Activated naive CD8-positive, alpha-beta T cell treated with anti-CD3 and anti-CD28 coated beads for 36 hours (primary cell): ENCODE measurements around the gene PACSIN1. TPM values are rescaled to one million over a fixed set of nuclear protein-coding genes. Genes with fewer than 3 reads are reported as not detected.
A peak's percentile ranks its signal among the peaks of the same experiment; 100 is the strongest.

Experiments
- DNase-seq: peaks from one replicate; pipeline ENCODE4 v3.0.0; 2021
- H3K27ac Mint-ChIP-seq: one replicate; pipeline ENCODE4 v1.8.0; 2022; ENCODE audit warnings: mild to moderate bottlenecking, moderate library complexity, mixed read lengths
- H3K27me3 Mint-ChIP-seq: one replicate; pipeline ENCODE4 v1.8.0; 2022; ENCODE audit warnings: mild to moderate bottlenecking, mixed read lengths
- H3K36me3 Mint-ChIP-seq: one replicate; pipeline ENCODE4 v1.8.0; 2021; ENCODE audit warnings: mild to moderate bottlenecking, mixed read lengths
- H3K4me1 Mint-ChIP-seq: one replicate; pipeline ENCODE4 v1.8.0; 2021; ENCODE audit warnings: mixed read lengths
- H3K4me3 Mint-ChIP-seq: one replicate; pipeline ENCODE4 v1.8.0; 2022; ENCODE audit warnings: mild to moderate bottlenecking, moderate library complexity, mixed read lengths
- H3K9me3 Mint-ChIP-seq: one replicate; pipeline ENCODE4 v1.8.0; 2022; ENCODE audit warnings: mixed read lengths
- total RNA-seq, 2 experiments: library from RNA; stranded (reverse); gene quantifications; one replicate each; pipeline ENCODE4 v1.2.3, GENCODE V29; 2021

The PACSIN1 gene
- total RNA-seq, 2 experiments from 2014 or later = 0.19 to 0.28 TPM

DNA sequence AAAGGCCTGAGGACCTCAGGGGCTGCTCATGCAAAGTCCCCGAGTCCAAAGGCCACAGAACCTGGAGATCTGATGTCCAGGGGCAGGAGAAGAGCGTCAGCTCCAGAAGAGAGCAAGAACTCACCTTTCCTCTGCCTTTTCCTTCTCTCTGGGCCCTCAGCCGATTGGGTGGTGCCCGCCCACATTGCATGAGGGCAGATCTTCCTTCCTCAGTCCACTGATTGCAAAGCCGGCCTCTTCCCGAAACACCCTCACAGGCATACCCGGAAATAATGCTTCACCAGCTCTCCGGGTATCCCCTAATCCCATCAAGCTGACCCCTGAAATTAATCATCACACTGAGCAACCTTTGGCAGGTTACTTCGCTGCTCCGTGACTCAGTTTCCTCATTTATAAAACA lies 56.9 kb downstream of the PACSIN1 start:
- H3K36me3 Mint-ChIP-seq = no peaks in the 10 kb centered on the region
- H3K27me3 Mint-ChIP-seq = no peaks in the 10 kb centered on the region
- DNase-seq = no peak

DNA sequence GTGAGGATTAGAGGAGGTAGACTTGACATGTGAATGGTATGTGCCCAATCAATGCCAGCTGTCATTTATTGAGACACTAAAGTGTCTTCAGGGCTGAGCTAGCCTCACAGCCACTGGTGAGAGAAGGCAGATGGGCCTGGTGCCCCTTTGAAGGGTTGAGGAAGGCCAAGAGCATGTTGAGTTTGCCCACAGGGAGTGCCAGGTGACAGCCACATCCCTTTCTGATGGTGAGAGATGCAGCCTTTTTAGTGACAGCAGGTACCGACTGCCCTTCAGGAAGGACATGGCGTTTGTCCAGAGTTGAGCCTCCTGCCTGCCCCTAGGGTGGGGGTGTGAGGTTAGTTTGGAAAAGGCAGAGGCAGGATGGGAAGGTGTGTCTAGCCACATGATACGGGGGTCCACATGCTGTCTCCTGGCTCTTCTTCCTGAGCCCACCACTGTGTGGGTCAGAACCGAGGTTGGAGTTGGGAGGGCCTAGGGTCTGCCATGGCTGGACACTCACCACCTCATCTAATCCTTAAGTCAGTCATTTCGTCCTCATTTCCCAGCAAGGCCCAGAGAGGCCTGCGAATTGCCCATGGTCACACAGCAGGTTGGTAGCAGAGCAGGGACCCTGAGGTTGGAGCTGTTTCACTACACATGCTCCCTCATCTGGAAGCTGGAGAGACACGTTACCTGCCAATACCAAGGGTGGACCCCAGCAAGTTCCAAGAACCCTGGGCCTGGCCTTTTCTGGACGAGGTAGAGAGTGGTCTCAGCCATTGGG lies 57.7 kb downstream of the PACSIN1 start:
- Mint-ChIP-seq H3K36me3 (no peaks in the 10 kb centered on the region), H3K4me1 (peaks cover 1% of the 10 kb centered on the region), H3K27ac (no peak overlapping the region), H3K9me3 (no peaks in the 10 kb centered on the region), H3K4me3 (no peak overlapping the region), H3K27me3 (no peaks in the 10 kb centered on the region)
- no peak for DNase-seq

More for the DNA sequence above, 56.9 kb downstream of the PACSIN1 start:
- Mint-ChIP-seq H3K9me3 (no peaks in the 10 kb centered on the region), H3K4me3 (no peak overlapping the region), H3K27ac (no peak overlapping the region), H3K4me1 (peaks cover 1% of the 10 kb centered on the region)

DNA sequence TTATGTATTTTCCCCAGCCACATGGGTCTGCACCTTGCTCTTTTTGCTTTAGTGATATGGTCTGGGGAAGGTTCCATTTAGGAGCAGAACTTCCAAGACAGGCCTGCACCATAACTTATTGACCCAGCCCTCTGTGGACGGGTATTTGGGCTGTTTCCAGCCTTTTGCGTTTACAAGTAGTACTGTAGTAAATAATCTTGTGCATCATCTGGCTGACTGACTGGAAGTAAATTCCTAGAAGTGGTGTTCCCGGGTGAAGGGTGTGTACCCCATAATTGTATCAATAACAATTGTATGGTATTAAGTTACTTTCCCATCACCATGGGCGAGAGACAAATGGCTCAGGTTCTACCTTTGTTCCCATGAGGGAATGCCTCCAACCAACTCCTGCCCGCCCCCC lies 58.6 kb downstream of the PACSIN1 start:
- Mint-ChIP-seq H3K27ac (no peak overlapping the region), H3K36me3 (no peaks in the 10 kb centered on the region), H3K27me3 (no peaks in the 10 kb centered on the region), H3K4me1 (peaks cover 1% of the 10 kb centered on the region), H3K4me3 (no peak overlapping the region), H3K9me3 (no peaks in the 10 kb centered on the region)
- DNase-seq = no peak

DNA sequence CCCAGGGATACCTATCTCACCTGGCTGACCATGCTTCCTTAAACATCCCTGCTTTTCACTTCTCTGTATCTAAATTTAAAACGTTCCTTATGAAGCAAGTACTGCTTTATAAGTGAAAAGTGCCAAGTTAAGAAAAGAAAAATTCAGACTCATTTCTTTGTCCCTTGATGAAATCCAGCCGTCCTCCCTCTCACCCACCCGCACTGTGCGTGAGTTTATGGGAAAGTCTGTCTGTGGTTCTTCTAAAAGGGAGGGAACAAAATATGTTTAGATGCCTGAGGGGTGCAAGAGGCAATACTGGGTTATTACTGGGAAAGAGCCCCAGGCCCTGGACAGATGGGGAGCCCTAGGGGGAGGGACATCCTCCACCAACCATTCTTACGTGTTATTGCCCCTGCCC lies 59.1 kb downstream of the PACSIN1 start:
- no peak for DNase-seq
- Mint-ChIP-seq H3K27ac (no peak overlapping the region), H3K27me3 (no peaks in the 10 kb centered on the region), H3K4me3 (no peak overlapping the region), H3K9me3 (no peaks in the 10 kb centered on the region), H3K4me1 (peaks cover 1% of the 10 kb centered on the region), H3K36me3 (no peaks in the 10 kb centered on the region)

DNA sequence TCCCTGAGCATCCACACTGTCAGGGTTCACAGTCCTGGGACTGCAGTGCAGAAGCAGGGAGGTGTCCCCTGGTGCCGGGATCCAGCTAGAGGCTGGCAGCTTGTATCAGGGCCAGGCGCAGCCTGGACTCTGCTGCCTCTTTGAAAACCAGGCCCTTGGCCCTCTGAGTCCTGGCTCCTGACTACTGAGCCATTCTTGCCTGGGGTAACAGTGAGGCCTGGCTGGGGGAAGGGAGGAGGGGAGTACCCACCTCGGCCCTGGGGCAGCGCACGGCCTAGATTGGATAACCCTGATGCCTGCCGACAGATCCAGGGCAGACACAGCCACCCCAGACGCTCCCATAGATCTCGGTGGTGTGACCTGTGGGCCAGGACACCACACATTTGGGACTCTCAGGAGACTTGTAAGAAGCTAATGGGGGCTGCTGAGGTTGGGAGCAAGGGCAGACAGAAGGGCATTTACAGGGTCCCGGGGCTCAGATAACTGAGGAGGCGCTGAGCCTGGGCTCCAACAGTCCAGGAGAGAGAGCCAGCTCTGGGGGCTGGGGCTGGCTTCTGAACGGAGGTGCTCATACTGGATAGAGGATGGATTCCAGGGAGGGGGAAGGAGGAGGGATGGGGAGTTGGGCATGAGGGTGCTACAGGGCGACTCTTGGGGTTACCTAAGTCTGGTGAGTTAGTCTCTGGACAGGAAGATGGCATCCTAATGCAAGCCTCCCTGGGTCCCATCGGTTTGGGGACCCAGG lies 59.7 kb downstream of the PACSIN1 start:
- Mint-ChIP-seq H3K9me3 (no peaks in the 10 kb centered on the region), H3K27me3 (no peaks in the 10 kb centered on the region), H3K27ac (no peak overlapping the region), H3K4me1 (peaks cover 1% of the 10 kb centered on the region), H3K4me3 (no peak overlapping the region), H3K36me3 (no peaks in the 10 kb centered on the region)
- no peak for DNase-seq

DNA sequence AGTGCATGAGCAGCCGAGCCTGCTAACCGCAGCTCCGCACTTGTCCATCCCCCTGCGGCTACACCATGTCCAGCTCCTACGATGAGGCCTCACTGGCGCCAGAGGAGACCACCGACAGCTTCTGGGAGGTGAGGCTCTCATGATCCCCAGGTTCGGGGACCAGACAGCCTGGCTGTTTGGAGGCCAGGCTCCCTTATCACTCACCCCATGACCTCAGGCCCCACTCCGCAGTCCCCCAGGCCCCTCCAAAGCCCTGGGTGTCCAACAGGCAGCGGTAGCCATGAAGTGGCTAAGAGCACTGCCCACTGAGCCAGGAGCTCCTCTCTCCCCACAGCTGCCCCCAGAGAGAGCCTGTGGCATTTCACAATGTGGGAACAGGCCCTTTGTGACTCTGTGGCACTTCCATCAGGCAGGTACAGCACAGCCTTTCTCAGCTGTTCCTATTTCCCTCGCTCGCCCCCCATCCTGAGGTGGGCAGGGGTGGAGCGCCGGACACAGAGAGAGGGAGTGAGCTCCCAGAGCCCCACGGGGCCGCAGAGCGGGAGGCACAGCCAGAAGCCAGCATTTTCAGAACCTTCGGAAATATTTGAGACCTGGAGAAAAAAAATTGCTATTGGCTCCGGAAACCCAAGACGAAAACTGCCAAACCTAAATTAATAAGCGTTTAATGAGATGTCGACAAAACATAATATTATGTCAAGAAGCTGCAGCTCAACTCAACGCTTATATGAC lies 60.5 kb downstream of the PACSIN1 start:
- peaks cover 1% of the 10 kb centered on the region for H3K4me1 Mint-ChIP-seq
- no peaks in the 10 kb centered on the region for H3K36me3 Mint-ChIP-seq
- H3K9me3 Mint-ChIP-seq = no peaks in the 10 kb centered on the region
- H3K4me3 Mint-ChIP-seq = no peak overlapping the region
- H3K27ac Mint-ChIP-seq = no peak overlapping the region
- no peaks in the 10 kb centered on the region for H3K27me3 Mint-ChIP-seq
- DNase-seq = no peak

DNA sequence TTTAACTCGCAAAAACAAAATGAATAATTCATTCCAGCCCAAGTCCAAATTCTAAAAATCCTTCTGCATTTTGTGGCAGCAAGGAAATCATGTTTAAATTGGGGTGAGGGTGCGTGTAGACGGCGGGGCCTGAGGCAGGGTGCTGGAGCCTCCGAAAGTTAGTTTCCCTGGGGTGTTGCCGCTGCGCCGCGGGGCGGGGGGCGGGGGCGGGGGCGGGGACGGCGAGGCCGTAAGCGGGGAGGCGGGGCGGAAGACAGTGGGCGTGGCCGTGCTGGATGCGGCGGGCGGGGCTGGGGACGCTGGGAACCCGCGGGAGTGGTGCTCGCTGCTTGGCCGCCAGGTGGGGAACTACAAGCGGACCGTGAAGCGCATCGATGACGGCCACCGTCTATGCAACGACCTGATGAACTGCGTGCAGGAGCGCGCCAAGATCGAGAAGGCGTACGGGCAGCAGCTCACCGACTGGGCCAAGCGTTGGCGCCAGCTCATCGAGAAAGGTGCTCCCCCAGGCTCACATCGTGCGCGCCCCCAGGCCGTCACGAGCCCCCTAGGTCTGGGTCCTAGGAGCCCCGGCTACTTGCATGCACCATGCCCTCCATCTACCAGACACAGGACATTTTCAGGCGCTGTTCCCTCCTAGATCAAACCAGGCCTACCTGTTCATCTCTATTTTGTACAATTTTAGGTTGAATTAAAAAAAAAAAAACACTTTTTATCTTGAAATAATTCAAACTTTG lies 61.3 kb downstream of the PACSIN1 start:
- Mint-ChIP-seq H3K27me3 (no peaks in the 10 kb centered on the region), H3K4me3 (no peak overlapping the region), H3K4me1 (peaks cover 1% of the 10 kb centered on the region), H3K9me3 (no peaks in the 10 kb centered on the region), H3K27ac (peak overlapping the region; percentile 26), H3K36me3 (no peaks in the 10 kb centered on the region)
- peak; percentile 95 for DNase-seq

DNA sequence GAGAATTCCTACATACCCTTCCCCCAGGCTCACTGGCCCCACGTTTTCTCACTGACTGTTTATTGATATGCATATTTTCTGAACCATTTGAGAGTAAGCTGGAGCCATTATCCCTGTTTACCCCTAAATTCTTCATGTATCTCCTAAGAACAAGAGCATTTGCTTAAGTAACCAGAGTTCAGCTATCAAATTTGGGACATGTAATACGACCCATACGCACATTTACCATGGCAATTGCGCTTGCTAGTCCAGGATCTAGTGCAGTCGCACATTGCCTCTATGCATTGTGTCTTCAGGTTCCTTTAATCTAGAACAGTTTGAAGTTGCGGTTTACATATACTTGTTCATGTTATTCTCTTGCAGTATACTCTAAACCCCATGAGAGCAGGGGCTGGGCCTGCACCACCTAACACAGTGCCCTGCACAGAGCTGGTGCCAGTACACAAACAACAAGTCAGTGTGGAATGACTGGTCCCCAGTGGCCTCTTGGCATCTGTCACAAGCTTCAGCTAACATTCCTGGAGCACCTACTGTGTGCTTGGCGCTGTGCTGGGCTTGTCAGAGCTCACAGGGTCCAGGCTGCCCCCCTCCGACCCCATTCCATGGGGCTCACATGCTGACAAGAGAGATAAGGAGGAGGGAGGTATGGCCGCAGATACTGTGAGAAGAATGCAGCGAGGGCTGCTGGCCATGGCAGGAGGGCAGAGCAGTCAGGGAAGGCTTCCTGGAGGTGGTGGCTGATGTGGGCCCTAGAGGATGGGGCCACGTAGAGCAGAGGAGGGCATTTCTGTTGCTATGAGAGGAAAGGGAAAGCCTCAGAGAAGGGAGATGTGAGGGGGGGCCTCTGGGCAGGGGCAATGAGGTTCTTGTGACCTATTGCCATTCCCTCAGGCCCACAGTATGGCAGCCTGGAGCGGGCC lies 62.1 kb downstream of the PACSIN1 start:
- Mint-ChIP-seq H3K4me3 (no peak overlapping the region), H3K9me3 (no peaks in the 10 kb centered on the region), H3K27me3 (no peaks in the 10 kb centered on the region), H3K4me1 (peaks cover 1% of the 10 kb centered on the region), H3K36me3 (no peaks in the 10 kb centered on the region), H3K27ac (no peak overlapping the region)
- DNase-seq = no peak

DNA sequence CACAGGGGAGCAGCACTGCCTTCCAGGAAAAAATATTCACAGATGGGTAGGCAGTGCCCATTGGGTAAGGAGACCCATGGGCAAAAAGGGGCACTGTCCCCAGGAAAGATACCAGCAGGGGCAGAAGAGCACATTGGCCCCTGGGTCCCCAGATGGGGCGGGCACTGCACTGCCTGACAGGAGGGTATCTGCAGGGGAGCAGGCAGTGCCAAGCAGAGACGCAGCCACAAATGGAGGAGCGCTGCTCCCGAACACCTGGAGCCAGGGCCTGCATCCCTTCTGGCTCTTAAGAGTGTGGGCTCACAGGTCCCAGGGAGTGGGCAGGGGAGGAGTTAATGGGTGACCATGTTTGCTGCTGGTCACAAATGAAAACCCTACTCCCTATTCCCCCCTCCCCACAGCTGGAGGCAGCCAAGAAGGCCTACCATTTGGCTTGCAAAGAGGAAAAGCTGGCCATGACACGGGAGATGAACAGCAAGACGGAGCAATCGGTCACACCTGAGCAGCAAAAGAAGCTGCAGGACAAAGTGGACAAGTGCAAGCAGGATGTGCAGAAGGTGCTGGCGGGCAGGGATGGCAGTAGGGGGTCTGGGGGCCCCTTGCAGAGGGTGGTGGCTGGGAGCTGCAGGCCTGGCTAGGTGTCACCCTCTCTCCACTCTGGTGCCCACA lies 63.3 kb downstream of the PACSIN1 start:
- H3K27ac Mint-ChIP-seq = no peak overlapping the region
- no peaks in the 10 kb centered on the region for H3K27me3 Mint-ChIP-seq
- no peak overlapping the region for H3K4me3 Mint-ChIP-seq
- no peaks in the 10 kb centered on the region for H3K36me3 Mint-ChIP-seq
- no peak for DNase-seq
- H3K4me1 Mint-ChIP-seq = peaks cover 1% of the 10 kb centered on the region
- no peaks in the 10 kb centered on the region for H3K9me3 Mint-ChIP-seq

DNA sequence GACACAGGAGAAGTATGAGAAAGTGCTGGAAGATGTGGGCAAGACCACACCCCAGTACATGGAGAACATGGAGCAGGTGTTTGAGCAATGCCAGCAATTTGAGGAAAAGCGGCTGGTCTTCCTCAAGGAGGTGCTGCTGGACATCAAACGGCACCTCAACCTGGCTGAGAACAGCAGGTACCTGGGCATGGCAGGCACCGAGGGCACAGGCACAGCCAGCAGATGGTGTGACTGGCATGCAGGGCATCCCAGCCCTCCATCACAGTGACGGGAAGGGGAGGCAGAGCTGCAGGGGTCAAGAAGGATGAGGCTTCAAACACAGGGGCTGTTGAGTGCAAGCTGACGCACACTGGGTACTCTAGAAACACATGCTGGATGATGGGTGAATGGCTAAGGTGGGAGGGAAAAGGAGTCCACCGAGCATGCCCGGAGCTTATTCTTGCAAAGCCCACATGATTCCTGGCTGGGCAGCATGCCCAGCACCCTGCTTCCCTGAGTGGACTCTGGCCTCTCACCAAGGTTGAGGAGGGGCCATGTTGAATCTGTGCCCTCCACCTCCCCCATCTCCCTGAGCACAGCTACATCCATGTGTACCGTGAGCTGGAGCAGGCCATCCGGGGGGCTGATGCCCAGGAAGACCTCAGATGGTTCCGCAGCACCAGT lies 63.9 kb downstream of the PACSIN1 start:
- Mint-ChIP-seq H3K27me3 (no peaks in the 10 kb centered on the region), H3K9me3 (no peaks in the 10 kb centered on the region)

DNA sequence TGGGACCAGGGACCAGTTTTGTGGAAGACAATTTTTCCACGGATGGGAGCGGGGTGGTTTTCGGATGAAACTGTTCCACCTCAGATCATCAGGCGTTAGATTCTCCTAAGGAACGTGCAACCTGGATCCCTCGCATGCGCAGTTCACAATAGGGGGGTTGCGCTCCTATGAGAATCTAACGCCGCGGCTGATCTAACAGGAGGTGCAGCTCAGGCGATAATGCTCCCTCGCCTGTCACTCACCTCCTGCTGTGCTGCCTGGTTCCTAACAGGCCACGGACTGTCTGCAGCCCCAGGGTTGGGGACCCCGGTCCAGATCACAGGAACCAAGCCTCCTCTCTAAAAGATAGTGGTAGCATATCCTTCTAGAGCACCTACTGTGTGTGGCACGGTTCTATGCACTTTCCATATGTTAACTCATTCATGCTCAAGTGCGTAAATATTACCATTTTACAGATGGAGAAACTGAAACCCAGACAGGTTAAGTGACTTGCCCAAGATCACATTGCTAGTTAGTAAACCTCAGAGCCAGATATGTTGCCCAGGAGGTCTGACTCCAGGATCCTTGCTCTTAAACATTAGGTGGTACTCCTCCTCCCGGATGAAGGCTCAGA lies 65.0 kb downstream of the PACSIN1 start:
- no peak overlapping the region for H3K27ac Mint-ChIP-seq
- H3K36me3 Mint-ChIP-seq = no peaks in the 10 kb centered on the region
- H3K4me1 Mint-ChIP-seq = peaks cover 1% of the 10 kb centered on the region
- no peak overlapping the region for H3K4me3 Mint-ChIP-seq
- no peaks in the 10 kb centered on the region for H3K27me3 Mint-ChIP-seq
- no peak for DNase-seq
- H3K9me3 Mint-ChIP-seq = no peaks in the 10 kb centered on the region

More for the DNA sequence above, 63.9 kb downstream of the PACSIN1 start:
- Mint-ChIP-seq H3K27ac (no peak overlapping the region), H3K4me3 (no peak overlapping the region), H3K36me3 (no peaks in the 10 kb centered on the region), H3K4me1 (peaks cover 1% of the 10 kb centered on the region)
- DNase-seq = no peak

DNA sequence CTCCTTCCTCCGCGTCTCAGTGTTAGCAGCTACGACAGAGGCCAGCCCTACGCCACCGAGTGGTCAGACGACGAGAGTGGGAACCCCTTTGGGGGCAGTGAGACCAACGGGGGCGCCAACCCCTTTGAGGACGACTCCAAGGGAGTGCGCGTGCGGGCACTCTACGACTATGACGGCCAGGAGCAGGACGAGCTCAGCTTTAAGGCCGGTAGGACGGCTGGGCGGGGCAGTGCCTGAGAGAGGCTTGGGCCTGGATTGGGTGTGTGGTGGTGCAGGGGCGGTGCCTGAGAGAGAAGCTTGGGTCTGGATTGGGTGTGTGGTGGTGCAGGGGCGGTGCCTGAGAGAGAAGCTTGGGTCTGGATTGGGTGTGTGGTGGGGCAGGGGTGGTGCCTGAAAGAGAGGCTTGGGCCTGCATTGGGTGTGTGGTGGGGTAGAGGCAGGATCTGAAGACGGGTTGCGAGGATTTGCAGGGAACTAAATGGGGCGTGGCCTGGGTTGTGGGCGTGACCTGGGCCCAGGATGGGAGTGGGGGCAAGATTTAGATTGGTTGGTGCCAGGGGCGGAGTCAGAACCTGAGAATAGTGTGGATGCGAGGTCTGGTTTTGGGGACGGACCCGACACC lies 65.8 kb downstream of the PACSIN1 start:
- H3K27ac Mint-ChIP-seq = no peak overlapping the region
- H3K9me3 Mint-ChIP-seq = no peaks in the 10 kb centered on the region
- H3K4me3 Mint-ChIP-seq = no peak overlapping the region
- no peaks in the 10 kb centered on the region for H3K27me3 Mint-ChIP-seq
- peaks cover 1% of the 10 kb centered on the region for H3K4me1 Mint-ChIP-seq
- no peaks in the 10 kb centered on the region for H3K36me3 Mint-ChIP-seq
- peak; percentile 20 for DNase-seq
